Astrocyte of the cerebellum (primary cell): ENCODE data around the gene PRUNE1.

Experiments used
- DNase-seq: peaks from one replicate; pipeline ENCODE4 v3.0.0-alpha.2; 2011; ENCODE audit warnings: low read depth
- H3K4me3 ChIP-seq: 2 replicates; pipeline ENCODE4 v1.5.1; 2011; ENCODE audit warnings: mild to moderate bottlenecking, low read depth, low read length, moderate library complexity
- CTCF ChIP-seq: IDR thresholded peaks from 2 replicates; pipeline ENCODE4 v1.5.1; 2012; ENCODE audit warnings: low read length, low read depth, moderate library complexity, mild to moderate bottlenecking; ENCODE audit errors: missing control alignments
- in situ Hi-C: cut with HindIII; loops from 2 replicates; pipeline ENCODE4 v1.10.0; 2017; ENCODE audit warnings: low sequenced_read_pairs

Gene PRUNE1

GRCh38 chr1:150972417-150972940 lies 35.8 kb upstream of the PRUNE1 start:
- H3K4me3 ChIP-seq, result peak overlapping the region; percentile 80
- no peak for TF ChIP-seq CTCF
- in situ Hi-C loops, result no loop called here
- DNase-seq, result no peak

- TF ChIP-seq CTCF, result no peak
- H3K4me3 ChIP-seq, result peak overlapping the region; percentile 80
- no peak for DNase-seq
- in situ Hi-C loops, result no loop called here
Measured at GRCh38 chr1:150973258-150973835, 34.9 kb upstream of the PRUNE1 start.

GRCh38 chr1:150973836-150974579 lies 34.2 kb upstream of the PRUNE1 start:
- in situ Hi-C loops, result no loop called here
- no peak for DNase-seq
- no peak for TF ChIP-seq CTCF
- peak overlapping the region; percentile 80 for H3K4me3 ChIP-seq

- TF ChIP-seq CTCF, result no peak
- in situ Hi-C loops, result no loop called here
- peak within 1 kb of the TSS; percentile 80 for H3K4me3 ChIP-seq
- DNase-seq, result peak; percentile 55
Measured at GRCh38 chr1:150974580-150975478, 33.4 kb upstream of the PRUNE1 start, which contains the start of gene CERS2. Gene CERS2, minus strand, starts transcription at chr1:150974835. Its CDS starts 5,745 bp downstream, at chr1:150969090.

- TF ChIP-seq CTCF, result no peak
- DNase-seq, result no peak
- in situ Hi-C loops, result no loop called here
- H3K4me3 ChIP-seq, result no peak overlapping the region
Measured at GRCh38 chr1:150976401-150976821, 31.8 kb upstream of the PRUNE1 start.
